H1 (cell line): ENCODE data around the gene ZNRF3. TPM values are rescaled to one million over a fixed set of nuclear protein-coding genes. Genes with fewer than 3 reads are reported as not detected.

Experiments used
- CTCF ChIA-PET: fragments of 300-600 bp; sonication (Branson Sonifier 250); formaldehyde crosslinking; loops from one replicate; lab custom pipeline; 2021; ENCODE audit not compliant: partially characterized antibody; lab: Charles Lee
- POLR2A ChIA-PET: fragments of 300-600 bp; sonication (Branson Sonifier 250); formaldehyde crosslinking; loops from one replicate; lab custom pipeline; 2021; ENCODE audit warnings: inconsistent platforms; ENCODE audit not compliant: partially characterized antibody; lab: Charles Lee
- DNase-seq, 2 experiments: peaks; one replicate each; pipeline versions ENCODE4 v3.0.0 to v3.0.0-alpha.2; 2010 to 2022; ENCODE audit warnings: low spot score in 2 of 2, low read depth in 1 of 2, mixed read lengths in 1 of 2
- FAIRE-seq: peaks from 2 replicates; lab custom pipeline; 2011; peaks lifted over from hg19 to GRCh38; lab: Jason Lieb, UNC
- H2AFZ ChIP-seq: 2 replicates; pipeline ENCODE4 v1.8.1; 2012; ENCODE audit warnings: low read length, inconsistent platforms
- H2AK5ac ChIP-seq: 2 replicates; pipeline ENCODE4 v1.6.1; 2013; ENCODE audit warnings: low read depth, low read length
- H2BK120ac ChIP-seq: replicated peaks from 2 replicates; pipeline ENCODE3; 2013; ENCODE audit warnings: low read depth, low read length, inconsistent platforms
- H2BK12ac ChIP-seq: 2 replicates; pipeline ENCODE4 v1.6.1; 2013; ENCODE audit warnings: low read depth, low read length
- H2BK15ac ChIP-seq: 2 replicates; pipeline ENCODE4 v1.6.1; 2013; ENCODE audit warnings: low read length
- H2BK20ac ChIP-seq: 2 replicates; pipeline ENCODE4 v1.6.1; 2013; ENCODE audit warnings: low read length
- H2BK5ac ChIP-seq: 2 replicates; pipeline ENCODE4 v1.6.1; 2013; ENCODE audit warnings: low read depth, low read length
- H3K14ac ChIP-seq: 2 replicates; pipeline ENCODE4 v1.6.1; 2013; ENCODE audit warnings: inconsistent platforms; ENCODE audit not compliant: insufficient read length
- H3K18ac ChIP-seq: 2 replicates; pipeline ENCODE4 v1.6.1; 2013; ENCODE audit warnings: low read length; ENCODE audit errors: extremely low read depth
- H3K23ac ChIP-seq: 2 replicates; pipeline ENCODE4 v1.6.1; 2013; ENCODE audit warnings: inconsistent platforms; ENCODE audit not compliant: insufficient read length
- H3K23me2 ChIP-seq: 2 replicates; pipeline ENCODE4 v1.6.1; 2013; ENCODE audit warnings: low read depth, low read length
- H3K27ac ChIP-seq: 2 replicates; pipeline ENCODE4 v1.6.1; 2011; ENCODE audit warnings: low read depth, low read length, inconsistent platforms
- H3K27me3 ChIP-seq, 4 experiments: replicated peaks in 1 of 4; 1 replicate in 1 of 4; 2 replicates in 3 of 4; pipeline versions ENCODE4 v1.6.1 to v1.8.1; 2011 to 2013; ENCODE audit warnings: low read length in 3 of 4, mild to moderate bottlenecking in 3 of 4, inconsistent platforms in 2 of 4, mixed read lengths in 2 of 4, moderate library complexity in 1 of 4; ENCODE audit not compliant: control insufficient read depth in 3 of 4, insufficient read depth in 3 of 4; ENCODE audit errors: extremely low read depth in 1 of 4
- H3K36me3 ChIP-seq, 4 experiments: 2 replicates each; pipeline versions ENCODE4 v1.6.1 to v1.8.1; 2011 to 2013; ENCODE audit warnings: mild to moderate bottlenecking in 4 of 4, low read length in 3 of 4, moderate library complexity in 2 of 4, control low read depth in 1 of 4, inconsistent platforms in 1 of 4; ENCODE audit not compliant: insufficient read depth in 4 of 4, control insufficient read depth in 2 of 4
- H3K4ac ChIP-seq: replicated peaks from 2 replicates; pipeline ENCODE3; 2013; ENCODE audit warnings: low read length, low read depth, mixed read lengths, inconsistent platforms; ENCODE audit not compliant: insufficient read length
- H3K4me1 ChIP-seq, 4 experiments: replicated peaks in 1 of 4; 1 replicate in 1 of 4; 2 replicates in 3 of 4; pipeline versions ENCODE4 v1.6.1 to v1.8.1; 2011 to 2013; ENCODE audit warnings: low read length in 3 of 4, inconsistent platforms in 2 of 4, mixed read lengths in 1 of 4; ENCODE audit not compliant: insufficient read depth in 4 of 4, control insufficient read depth in 3 of 4
- H3K4me2 ChIP-seq, 2 experiments: 2 replicates each; pipeline versions ENCODE4 v1.6.1 to v1.8.1; 2011 to 2013; ENCODE audit warnings: low read depth in 2 of 2, low read length in 2 of 2, control low read depth in 1 of 2, inconsistent platforms in 1 of 2, mild to moderate bottlenecking in 1 of 2; ENCODE audit not compliant: insufficient read depth in 1 of 2
- H3K4me3 ChIP-seq, 4 experiments: fragments of 200-600, 300-600 bp in 1 of 4; sonication (generic), shearing (Covaris generic), sonication (Bioruptor Twin) in 1 of 4; 2 replicates each; pipeline versions ENCODE4 v1.5.1 to v1.8.1; 2011 to 2016; ENCODE audit warnings: low read length in 4 of 4, low read depth in 3 of 4, control low read depth in 2 of 4, inconsistent platforms in 2 of 4, mild to moderate bottlenecking in 2 of 4, mixed read lengths in 1 of 4, moderate library complexity in 1 of 4; ENCODE audit not compliant: insufficient read depth in 2 of 4; ENCODE audit errors: extremely low read depth in 1 of 4
- H3K56ac ChIP-seq: replicated peaks from 2 replicates; pipeline ENCODE3; 2013; ENCODE audit warnings: low read depth, mild to moderate bottlenecking, mixed read lengths, low read length, inconsistent platforms; ENCODE audit not compliant: insufficient read length
- H3K79me1 ChIP-seq: 2 replicates; pipeline ENCODE4 v1.6.1; 2013; ENCODE audit warnings: low read depth, low read length, control low read depth
- H3K79me2 ChIP-seq, 2 experiments: 2 replicates each; pipeline versions ENCODE4 v1.6.1 to v1.8.1; 2012 to 2013; ENCODE audit warnings: low read length in 2 of 2, mild to moderate bottlenecking in 2 of 2, inconsistent platforms in 1 of 2; ENCODE audit not compliant: insufficient read depth in 2 of 2, control insufficient read depth in 1 of 2
- H3K9ac ChIP-seq, 4 experiments: replicated peaks in 1 of 4; 1 replicate in 1 of 4; 2 replicates in 3 of 4; pipeline versions ENCODE4 v1.6.1 to v1.8.1; 2011 to 2013; ENCODE audit warnings: low read depth in 3 of 4, low read length in 3 of 4, control low read depth in 2 of 4, mild to moderate bottlenecking in 2 of 4, moderate library complexity in 2 of 4, inconsistent platforms in 1 of 4; ENCODE audit errors: extremely low read depth in 1 of 4
- H3K9me3 ChIP-seq, 2 experiments: 2 replicates each; pipeline versions ENCODE4 v1.6.1 to v1.8.1; 2012 to 2013; ENCODE audit warnings: mild to moderate bottlenecking in 2 of 2, moderate library complexity in 2 of 2, control low read depth in 1 of 2, inconsistent platforms in 1 of 2, low read depth in 1 of 2, low read length in 1 of 2, mixed read lengths in 1 of 2; ENCODE audit not compliant: insufficient read depth in 2 of 2
- H4K20me1 ChIP-seq, 2 experiments: replicated peaks in 1 of 2; 2 replicates each; pipeline versions ENCODE3 to v1.8.1; 2011 to 2013; ENCODE audit warnings: inconsistent platforms in 2 of 2, low read length in 2 of 2, mild to moderate bottlenecking in 1 of 2; ENCODE audit not compliant: insufficient read depth in 2 of 2, control insufficient read depth in 1 of 2
- H4K5ac ChIP-seq: 2 replicates; pipeline ENCODE4 v1.6.1; 2013; ENCODE audit warnings: low read length, low read depth, mixed read lengths, inconsistent platforms; ENCODE audit not compliant: insufficient read length
- H4K8ac ChIP-seq: 2 replicates; pipeline ENCODE4 v1.8.0; 2013; ENCODE audit warnings: mild to moderate bottlenecking, moderate library complexity, low read length, inconsistent platforms; ENCODE audit not compliant: insufficient read depth; ENCODE audit errors: extremely low read depth
- H4K91ac ChIP-seq: replicated peaks from 2 replicates; pipeline ENCODE3; 2013; ENCODE audit warnings: low read length, mixed read lengths, inconsistent platforms; ENCODE audit not compliant: insufficient read length
- WGBS, 2 experiments: shearing (Covaris generic) in 1 of 2; methylation state at CpG; one replicate each; pipeline versions ENCODE4 v1.1.6 to v1.1.7; 2013 to 2015; ENCODE audit warnings: low lambda C conversion rate in 2 of 2, mixed read lengths in 2 of 2, inconsistent platforms in 1 of 2, low coverage in 1 of 2, missing lambda C conversion rate in 1 of 2; ENCODE audit not compliant: insufficient replicate concordance in 2 of 2, insufficient coverage in 1 of 2, insufficient read length in 1 of 2; ENCODE audit errors: extremely low coverage in 1 of 2, missing lambda C conversion rate in 1 of 2; 5-methylcytosine and 5-hydroxymethylcytosine counted together
- polyA plus RNA-seq, 7 experiments: library from polyadenylated mRNA; depleted of rRNA in 3 of 7; stranded (reverse) in 5 of 7; unstranded in 2 of 7; fragments of >200 nt in 5 of 7; fragments of 200-250 nt in 2 of 7; gene quantifications; 1 replicate in 5 of 7; 2 replicates in 1 of 7; 4 replicates in 1 of 7; pipeline versions ENCODE4 v1.2.1 to v1.2.3, GENCODE V29; 2011 to 2013; ENCODE audit warnings: missing spikeins in 2 of 7, mixed read lengths in 2 of 7
- total RNA-seq: library from RNA; stranded (reverse); fragmentation: NEBNext Ultra II Directional; extraction: Animal tissue kit (Norgen Biotek cat#: 25700); gene quantifications from 2 replicates; pipeline ENCODE4 v1.2.1, GENCODE V29; 2021

Gene ZNRF3
- total and polyA plus RNA-seq, 2 of the 8 experiments (the other 6 are each of a cell fraction or from before 2014, with no cell fraction given) = 14.1 to 21.7 TPM

DNA sequence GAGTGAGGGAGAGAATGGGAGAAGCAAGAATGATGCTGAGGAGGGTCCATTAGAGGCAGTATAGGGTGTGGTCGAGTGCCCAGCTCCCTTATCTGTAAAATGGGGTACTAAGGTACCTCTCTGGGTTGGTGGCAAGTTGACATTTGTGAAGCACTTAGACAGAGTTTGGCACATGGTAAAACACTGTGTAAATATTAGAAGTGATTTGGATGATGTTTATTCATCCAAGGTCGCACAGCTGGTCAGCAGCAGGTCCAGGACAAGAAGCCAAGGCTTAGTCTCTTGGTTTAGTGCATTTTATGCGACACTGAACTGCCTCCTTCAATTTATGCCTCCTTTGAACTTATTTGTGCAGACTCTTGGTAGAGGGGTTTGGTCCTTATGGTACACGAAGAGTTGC, 208.9 kb downstream of the ZNRF3 start:
- no peak overlapping the region for H3K56ac ChIP-seq
- H3K27me3 ChIP-seq = no peaks in the 10 kb centered on the region
- H2BK5ac ChIP-seq = no peak overlapping the region
- 87% methylated on average over 4 of the region's 4 CpGs; no CpG with 5 or more reads in 1 of the 2 experiments for WGBS, 2 experiments
- no peak overlapping the region for H3K18ac ChIP-seq
- no peak overlapping the region for H4K5ac ChIP-seq
- no peak overlapping the region for H2BK15ac ChIP-seq
- no peak overlapping the region for H3K23ac ChIP-seq
- no peak overlapping the region for H3K27ac ChIP-seq
- ChIA-PET CTCF (interaction anchor here (1.3 kb wide), 2 partner anchors 10 to 221 kb away, joined by 3 read pairs; no protein-coding TSS in a partner anchor), POLR2A (interaction anchor here (0.6 kb wide), 1 partner anchor 280 kb away, joined by 3 read pairs; no protein-coding TSS in a partner anchor)
- H3K14ac ChIP-seq = no peak overlapping the region
- H3K79me1 ChIP-seq = no peaks in the 10 kb centered on the region
- H3K4me3 ChIP-seq = no peak overlapping the region
- no peak overlapping the region for H4K91ac ChIP-seq
- H2BK20ac ChIP-seq = no peak overlapping the region
- H3K4me2 ChIP-seq = no peak overlapping the region
- no peak overlapping the region for H3K9ac ChIP-seq
- H3K4ac ChIP-seq = no peak overlapping the region
- peaks cover 0 to 7% (median 5%) of the 10 kb centered on the region in 4 experiments; a peak in 3 of 7 replicates for H3K4me1 ChIP-seq
- H3K23me2 ChIP-seq = no peaks in the 10 kb centered on the region
- H2AK5ac ChIP-seq = no peak overlapping the region
- FAIRE-seq (no peak), DNase-seq (no peak)
- H3K79me2 ChIP-seq = no peaks in the 10 kb centered on the region
- no peak overlapping the region for H4K8ac ChIP-seq
- H4K20me1 ChIP-seq = peaks cover 0 to 1% of the 10 kb centered on the region in 2 experiments
- no peak overlapping the region for H2BK120ac ChIP-seq
- no peak overlapping the region for H2AFZ ChIP-seq
- H3K36me3 ChIP-seq = no peaks in the 10 kb centered on the region
- no peaks in the 10 kb centered on the region for H3K9me3 ChIP-seq
- no peak overlapping the region for H2BK12ac ChIP-seq
